GM12864 (cell line): ENCODE measurements around the gene KRT12.

Source experiments
- DNase-seq: peaks from one replicate; pipeline ENCODE4 v3.0.0-alpha.2; 2011; ENCODE audit warnings: low read depth
- H3K4me3 ChIP-seq: 2 replicates; pipeline ENCODE4 v1.5.1; 2011; ENCODE audit warnings: mild to moderate bottlenecking, low read depth, low read length, control low read depth
- CTCF ChIP-seq: IDR thresholded peaks from 2 replicates; pipeline ENCODE4 v1.5.1; 2011; ENCODE audit warnings: low read depth, mild to moderate bottlenecking, moderate library complexity, low read length, control low read depth, inconsistent platforms; ENCODE audit errors: missing control alignments

The KRT12 gene

GRCh38 chr17:40900809-40901356 lies 33.9 kb upstream of the KRT12 start:
- no peak for DNase-seq
- TF ChIP-seq CTCF, result no peak
- no peak overlapping the region for H3K4me3 ChIP-seq

- TF ChIP-seq CTCF, result no peak
- H3K4me3 ChIP-seq, result no peak overlapping the region
- no peak for DNase-seq
Measured at GRCh38 chr17:40896916-40897455, 30.0 kb upstream of the KRT12 start.

- no peak for DNase-seq
- TF ChIP-seq CTCF, result no peak
Measured at GRCh38 chr17:40895106-40895730, 28.2 kb upstream of the KRT12 start.

GRCh38 chr17:40888196-40888720 lies 21.2 kb upstream of the KRT12 start:
- no peak for TF ChIP-seq CTCF
- no peak for DNase-seq
- no peak overlapping the region for H3K4me3 ChIP-seq

More at GRCh38 chr17:40895106-40895730, 28.2 kb upstream of the KRT12 start:
- H3K4me3 ChIP-seq, result no peak overlapping the region

GRCh38 chr17:40886090-40886489 lies 19.1 kb upstream of the KRT12 start:
- H3K4me3 ChIP-seq, result no peak overlapping the region
- DNase-seq, result no peak
- no peak for TF ChIP-seq CTCF

GRCh38 chr17:40884708-40885512 lies 17.9 kb upstream of the KRT12 start, which contains the start of gene KRT20:
Gene KRT20, minus strand, starts transcription at chr17:40885242. Its CDS starts 57 bp downstream, at chr17:40885185.
- DNase-seq, result no peak
- no peak for TF ChIP-seq CTCF
- no peak within 1 kb of the TSS for H3K4me3 ChIP-seq
